GM21360 (cell line): Measurements from ENCODE around the gene ADAP2.
A peak's percentile ranks its signal among the peaks of the same experiment; 100 is the strongest.
"Not testable (repeated sequence)": the region's sequence is repeated elsewhere in the genome, so short reads cannot be mapped to it uniquely, and the experiment has no call there.

Source experiments
- ATAC-seq: cut with Tn5 transposase; IDR thresholded peaks from one replicate; pipeline ENCODE4 v1.9.1; 2021; ENCODE audit warnings: mild to moderate bottlenecking, moderate library complexity; ENCODE audit not compliant: unreplicated experiment

The ADAP2 gene

DNA sequence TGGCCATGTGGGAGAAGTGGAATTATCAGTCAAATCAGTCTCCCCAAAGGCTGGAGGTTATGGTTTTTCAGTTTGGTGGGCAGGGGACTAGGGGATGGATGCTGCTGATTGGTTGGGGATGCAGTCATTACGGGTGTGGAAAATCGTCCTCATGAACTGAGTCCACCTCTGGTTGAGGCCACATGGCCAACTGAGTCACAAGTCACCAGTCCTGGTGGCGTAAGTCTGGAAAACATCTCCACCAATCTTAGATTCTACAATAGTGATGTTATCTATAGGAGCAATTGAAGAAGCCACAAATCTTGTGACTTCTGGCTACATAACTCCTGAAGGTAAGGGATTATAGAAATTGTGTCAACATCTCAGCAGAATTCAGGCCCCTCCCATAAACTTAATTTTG is 43.9 kb downstream of the ADAP2 start:
- ATAC-seq, result no peak

DNA sequence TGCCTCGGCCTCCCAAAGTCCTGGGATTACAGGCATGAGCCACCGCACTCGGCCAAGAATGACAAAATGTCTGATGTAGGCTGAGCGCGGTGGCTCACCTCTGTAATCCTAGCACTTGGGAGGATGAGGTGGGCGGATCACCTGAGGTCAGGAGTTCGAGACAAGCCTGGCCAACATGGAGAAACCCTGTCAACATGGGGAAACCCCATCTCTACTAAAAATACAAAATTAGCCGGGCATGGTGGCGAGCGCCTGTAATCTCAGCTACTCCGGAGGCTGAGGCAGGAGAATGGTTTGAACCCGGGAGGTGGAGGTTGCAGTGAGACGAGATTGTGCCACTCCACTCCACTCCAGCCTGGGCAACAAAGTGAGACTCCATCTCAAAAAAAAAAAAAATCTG is 46.2 kb downstream of the ADAP2 start:
- not testable (repeated sequence) for ATAC-seq

DNA sequence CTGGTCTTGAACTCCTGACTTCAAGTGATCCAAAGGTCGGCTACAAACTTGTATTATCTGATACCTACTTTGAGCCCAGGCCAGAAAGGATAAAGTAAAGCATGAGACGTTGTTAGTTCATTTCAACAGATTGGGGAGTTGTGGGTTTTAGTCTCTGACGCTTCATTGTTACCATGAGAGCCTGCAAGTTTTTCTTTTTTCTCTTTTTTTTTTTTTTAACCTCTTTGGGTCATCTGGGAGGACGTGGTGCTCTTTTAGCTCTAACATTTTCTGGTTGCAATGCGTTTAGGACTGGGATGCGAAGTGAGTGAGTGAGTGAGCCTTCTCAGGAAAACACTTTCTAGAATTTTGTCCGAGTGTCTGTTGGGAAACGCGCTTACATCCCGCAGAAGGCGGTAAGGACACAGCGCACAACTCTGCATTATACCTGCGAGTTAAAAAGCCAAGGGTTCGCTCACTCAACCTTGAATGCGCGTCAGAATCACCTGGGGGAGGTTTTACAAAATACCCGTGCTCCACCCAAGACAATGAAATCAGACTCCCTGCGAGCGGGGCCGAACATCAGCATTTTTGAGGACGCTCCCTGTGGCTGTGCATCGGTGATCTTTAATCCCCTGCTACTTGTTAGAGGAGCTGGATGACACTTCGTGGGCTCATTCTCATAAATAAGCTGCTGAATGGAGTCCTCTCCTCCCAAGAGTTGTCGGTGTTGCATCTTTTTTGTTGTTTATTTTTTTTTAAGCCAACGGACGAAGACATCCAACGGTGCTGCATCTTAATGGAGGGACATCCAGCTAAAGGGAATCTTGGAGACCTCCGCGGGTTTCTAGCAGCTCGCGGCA is 48.5 kb downstream of the ADAP2 start:
- no peak for ATAC-seq

DNA sequence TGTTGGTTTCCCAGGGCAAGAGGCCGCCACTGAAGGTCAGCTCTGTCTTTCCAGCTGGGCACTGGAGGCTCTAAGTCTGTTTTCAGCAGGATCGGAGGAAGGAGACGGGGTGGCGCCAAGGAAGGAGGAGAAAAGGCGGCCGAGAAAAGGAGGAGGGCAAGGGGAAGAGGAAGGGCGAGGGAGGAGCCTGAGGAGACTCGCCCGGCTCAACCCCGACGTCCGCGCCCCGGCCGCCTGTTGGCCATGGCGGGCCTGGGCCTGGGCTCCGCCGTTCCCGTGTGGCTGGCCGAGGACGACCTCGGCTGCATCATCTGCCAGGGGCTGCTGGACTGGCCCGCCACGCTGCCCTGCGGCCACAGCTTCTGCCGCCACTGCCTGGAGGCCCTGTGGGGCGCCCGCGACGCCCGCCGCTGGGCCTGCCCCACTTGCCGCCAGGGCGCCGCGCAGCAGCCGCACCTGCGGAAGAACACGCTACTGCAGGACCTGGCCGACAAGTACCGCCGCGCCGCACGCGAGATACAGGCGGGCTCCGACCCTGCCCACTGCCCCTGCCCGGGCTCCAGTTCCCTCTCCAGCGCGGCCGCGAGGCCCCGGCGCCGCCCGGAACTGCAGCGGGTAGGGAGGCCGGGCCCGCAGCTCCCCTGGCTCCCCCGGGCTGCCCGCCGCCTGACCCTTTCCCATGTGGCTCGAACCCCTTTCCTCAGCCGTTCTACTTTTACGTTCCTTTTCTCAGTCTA is 49.3 kb downstream of the ADAP2 start, which contains the start of gene RNF135:
RNF135 (plus strand) TSS at position 209 of the 737 bp plus-strand sequence; CDS start at position 244, 35 bp downstream.
- ATAC-seq, result peak; percentile 46

DNA sequence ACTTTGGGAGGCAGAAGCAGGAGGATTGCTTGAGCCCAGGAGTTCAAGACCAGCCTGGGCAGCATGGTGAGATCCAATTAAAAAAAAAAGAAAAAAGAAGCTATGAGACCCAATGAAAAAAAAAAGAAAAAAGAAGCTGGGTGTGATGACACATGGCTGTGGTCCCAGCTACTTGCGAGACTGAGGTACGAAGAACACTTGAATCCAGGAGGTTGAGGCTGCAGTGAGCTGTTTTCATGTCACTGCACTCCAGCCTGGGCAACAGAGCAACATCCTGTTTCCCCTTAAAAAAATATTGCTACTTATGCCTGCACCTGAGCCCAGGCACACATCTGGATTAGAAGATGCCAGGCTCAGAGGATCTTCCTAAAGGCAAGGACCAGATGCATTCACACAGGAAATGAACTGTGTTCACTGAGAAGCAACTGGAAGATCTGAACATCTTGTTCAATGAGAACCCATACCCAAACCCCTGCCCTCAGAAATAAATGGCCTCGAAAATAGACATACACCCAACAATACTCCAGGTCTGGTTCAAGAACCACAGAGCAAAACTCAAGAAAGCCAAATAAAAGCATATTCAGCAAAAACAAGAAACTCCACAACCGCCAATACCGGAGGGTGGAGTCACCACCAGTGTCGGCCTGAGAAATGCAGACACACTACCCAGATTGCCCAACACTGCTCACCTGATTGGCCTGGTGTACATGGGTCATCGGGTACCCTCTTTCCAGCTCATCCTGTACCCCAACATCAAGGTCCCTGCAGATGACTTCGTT is 53.5 kb downstream of the ADAP2 start:
- no peak for ATAC-seq

DNA sequence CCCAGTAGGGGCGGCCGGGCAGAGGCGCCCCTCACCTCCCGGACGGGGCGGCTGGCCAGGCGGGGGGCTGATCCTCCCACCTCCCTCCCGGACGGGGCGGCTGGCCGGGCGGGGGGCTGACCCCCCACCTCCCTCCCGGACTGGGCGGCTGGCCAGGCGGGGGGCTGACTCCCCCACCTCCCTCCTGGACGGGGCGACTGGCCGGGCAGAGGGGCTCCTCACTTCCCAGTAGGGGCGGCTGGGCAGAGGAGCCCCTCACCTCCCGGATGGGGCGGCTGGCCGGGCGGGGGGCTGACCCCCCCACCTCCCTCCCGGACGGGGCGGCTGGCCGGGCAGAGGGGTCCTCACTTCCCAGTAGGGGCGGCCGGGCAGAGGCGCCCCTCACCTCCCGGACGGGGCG is 58.2 kb downstream of the ADAP2 start:
- ATAC-seq, result not testable (repeated sequence)

DNA sequence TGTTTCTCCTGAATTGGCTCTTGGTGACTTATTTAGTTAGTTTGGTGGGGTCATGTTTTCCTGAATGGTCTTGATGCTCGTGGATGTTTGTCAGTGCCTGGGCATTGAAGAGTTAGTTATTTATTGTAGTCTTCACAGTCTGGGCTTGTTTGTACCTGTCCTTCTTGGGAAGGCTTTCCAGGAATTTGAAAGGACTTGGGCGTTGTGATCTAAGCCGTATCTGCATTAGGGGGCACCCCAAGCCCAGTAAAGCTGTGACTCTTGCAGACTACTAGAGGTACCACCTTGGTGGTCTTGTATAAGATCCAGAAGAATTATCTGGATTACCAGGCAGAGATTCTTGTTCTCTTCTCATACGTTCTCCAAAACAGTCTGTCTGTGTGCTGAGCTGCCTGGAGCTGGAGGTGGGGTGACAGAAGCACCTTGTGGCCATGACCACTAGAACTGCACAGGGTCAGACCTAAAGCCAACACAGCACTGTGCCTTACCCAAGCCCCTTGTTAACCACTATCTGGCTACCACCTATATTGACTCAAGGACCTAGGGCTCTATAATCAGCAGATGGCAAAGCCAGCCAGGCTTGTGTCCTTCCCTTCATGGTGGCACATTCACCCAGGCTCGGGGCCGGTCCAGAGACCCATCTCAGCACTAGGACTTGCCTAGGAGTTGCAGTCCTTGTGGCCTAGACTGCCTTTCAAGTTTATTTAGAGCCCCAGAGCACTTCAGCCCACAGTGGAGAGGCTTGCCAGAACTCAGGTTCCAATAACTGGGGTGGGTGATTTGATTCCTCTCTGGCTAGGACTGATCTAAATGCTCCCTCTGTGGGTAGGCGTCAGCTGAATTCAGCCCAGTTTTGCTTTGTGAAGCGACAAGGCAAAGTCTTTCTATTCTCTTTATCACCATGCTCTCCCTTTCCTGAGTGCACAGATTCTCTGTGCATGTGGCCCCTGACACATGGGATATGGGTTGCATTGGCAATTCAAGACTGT is 60.1 kb downstream of the ADAP2 start:
- no peak for ATAC-seq

DNA sequence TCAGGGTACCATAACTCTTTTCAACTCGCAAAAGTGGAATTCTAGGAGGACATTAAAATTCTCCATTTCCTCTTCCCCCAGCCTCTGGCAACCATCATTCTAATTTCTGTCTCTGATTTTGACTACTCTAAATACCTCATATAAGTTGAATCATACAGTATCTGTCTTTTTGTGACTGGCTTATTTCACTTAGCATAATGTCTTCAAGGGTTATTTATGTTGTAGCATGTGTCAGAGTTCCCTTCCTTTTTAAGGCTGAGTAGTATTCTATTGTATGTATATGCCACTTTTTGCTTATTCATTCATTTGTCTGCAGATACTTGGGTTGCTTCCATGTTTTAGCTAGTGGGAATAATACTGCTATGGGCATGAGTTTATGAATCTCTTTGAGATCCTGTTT is 61.1 kb downstream of the ADAP2 start:
- no peak for ATAC-seq

DNA sequence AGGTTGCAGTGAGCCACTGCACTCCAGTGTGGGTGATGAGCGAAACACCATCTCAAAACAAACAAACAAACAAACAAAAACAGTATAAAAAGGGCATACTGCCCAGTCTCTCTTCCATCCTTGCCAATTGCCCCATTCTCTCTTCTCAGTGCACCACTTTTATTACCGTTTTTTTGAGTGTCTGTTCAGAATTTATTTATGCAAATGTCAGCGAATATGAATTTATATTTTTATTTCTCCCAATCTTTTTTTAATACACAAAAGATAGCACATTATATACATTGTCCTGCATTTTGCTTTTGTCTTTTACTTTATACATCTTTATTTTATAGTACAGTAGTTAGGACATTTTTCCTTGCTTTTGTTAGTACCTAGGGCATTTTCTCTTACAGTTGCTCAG is 68.7 kb downstream of the ADAP2 start:
- no peak for ATAC-seq

DNA sequence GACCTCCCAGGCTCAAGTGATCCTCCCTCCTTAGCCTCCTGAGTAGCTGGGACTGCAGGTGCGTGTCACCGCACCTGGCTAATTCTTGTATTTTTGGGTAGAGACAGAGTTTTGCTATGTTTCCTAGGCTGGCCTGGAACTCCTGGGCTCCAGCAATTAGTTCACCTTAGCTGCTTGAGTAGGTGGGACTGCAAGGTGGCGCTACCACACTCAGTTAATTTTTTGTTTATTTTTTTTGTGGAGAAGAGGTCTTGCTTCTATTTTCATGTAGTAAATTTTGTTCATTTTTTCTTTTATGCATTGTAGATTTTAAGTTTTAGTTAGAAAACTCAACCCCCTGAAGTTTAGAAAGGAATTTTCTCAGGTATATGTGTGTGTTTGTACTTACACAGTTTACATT is 70.8 kb downstream of the ADAP2 start:
- ATAC-seq, result no peak

DNA sequence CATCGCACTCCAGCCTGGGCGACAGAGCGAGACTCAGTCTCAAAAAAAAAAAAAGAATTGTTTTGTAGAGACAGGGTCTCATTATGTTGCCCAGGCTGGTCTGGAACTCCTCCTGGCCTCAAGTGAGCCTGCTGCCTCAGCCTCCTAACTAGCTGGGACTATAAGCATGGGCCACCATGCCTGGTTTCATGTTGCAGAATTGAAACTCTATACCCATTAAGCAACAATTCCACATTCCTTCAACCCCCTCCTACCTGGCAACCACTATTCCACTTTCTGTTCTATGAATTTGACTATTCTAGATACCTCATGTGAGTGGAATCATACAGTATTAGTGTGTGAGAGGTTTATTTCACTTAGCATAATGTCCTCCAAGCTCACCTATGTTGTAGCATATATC is 73.6 kb downstream of the ADAP2 start:
- ATAC-seq, result no peak

DNA sequence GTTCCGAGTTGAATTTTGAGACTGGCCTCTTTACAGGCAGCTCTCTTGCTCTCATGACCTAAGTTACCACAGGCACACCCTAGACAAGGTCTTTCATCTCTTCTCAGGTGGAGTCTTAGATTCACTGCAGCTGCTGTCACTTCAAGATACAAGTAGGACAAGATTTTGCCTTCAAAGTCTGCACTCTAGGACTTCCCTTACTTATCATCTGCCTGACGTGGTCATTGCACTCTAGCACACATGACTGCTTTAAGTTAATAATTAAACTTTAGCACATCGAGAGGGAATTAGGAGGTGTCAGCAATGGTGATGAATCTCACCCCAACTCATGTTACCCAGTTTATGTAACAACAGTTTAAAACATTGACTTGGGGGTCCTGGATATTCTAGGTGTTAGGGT is 74.7 kb downstream of the ADAP2 start:
- no peak for ATAC-seq

DNA sequence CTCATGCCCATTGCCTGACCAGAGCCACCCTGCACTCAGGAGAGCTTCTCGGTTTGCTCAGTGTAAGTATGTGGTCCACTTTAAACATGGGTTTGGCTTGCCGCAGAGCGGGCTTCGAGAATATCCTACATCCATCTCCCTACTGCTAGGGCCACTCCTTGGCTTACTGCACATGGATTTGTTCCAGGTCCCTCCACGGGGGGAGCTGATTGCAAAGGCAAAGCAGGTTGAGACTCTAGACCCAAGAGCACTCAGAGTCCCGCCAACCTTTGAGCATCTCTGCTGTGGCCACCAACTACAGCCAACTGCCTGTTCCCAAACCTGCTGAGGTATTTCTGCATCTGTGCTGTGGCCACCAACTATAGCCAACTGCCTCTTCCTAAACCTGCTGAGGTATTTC is 75.5 kb downstream of the ADAP2 start:
- no peak for ATAC-seq

DNA sequence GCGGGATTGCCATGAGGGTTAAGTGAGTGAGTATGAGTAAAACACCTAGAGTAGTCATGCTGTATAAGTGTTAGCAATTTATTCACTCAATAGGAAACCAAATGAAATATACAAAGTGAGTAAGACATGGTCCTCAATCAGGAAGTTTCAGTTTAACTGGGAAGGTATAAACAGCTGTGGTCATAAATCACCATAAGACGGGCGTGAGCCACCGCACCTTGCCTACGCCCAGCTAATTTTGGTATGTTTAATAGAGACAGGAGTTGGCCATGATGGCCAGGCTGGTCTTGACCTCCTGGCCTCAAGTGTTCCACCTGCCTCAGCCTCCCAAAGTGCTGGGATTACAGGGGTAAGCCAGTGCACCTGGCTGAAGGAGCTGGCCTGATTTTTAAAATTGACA is 76.1 kb downstream of the ADAP2 start:
- no peak for ATAC-seq

DNA sequence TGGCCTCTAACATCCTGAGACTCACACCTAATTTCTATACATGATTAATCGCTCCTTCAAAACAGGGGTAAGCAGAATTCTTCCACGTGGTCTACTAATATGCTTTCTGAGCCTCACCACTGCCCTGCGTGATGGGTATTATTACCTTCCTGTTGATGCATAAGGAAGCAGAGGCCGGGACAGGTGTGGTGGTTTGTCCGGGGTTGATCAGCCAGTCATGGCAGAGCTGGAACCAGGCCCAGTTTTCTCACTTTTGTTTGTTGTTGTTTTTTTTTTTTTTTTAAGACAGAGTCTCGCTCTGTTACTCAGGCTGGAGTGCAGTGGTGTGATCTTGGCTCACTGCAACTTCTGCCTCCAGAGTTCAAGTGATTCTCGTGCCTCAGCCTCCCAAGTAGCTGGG is 80.3 kb downstream of the ADAP2 start:
- ATAC-seq, result no peak

DNA sequence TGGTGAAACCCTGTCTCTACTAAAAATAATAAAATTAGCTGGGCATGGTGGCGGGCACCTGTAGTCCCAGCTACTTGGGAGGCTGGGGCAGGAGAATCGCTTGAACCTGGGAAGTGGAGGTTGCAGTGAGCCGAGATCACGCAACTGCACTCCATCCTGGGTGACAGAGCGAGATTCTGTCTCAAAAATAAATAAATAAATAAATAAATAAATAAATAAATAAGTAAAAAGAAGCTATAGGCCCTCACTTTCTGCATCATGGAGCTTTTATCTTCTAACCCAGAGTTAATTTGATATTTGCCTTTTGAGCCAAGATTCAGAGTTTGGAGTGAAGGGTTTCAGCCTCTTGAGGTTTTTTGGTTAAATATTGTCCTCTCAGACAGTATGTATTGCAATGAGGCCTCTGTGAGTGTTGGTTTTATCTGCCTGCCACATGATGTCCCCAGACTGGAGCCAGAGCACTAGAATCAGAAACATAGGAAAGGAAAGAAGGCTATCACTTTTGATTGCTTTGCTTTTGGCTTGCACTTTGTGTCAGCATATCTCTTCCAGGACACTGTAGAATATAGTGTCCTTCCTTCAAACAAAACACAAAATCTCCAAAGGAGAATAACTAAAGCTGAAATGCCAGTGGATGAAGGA is 81.6 kb downstream of the ADAP2 start:
- ATAC-seq, result no peak

DNA sequence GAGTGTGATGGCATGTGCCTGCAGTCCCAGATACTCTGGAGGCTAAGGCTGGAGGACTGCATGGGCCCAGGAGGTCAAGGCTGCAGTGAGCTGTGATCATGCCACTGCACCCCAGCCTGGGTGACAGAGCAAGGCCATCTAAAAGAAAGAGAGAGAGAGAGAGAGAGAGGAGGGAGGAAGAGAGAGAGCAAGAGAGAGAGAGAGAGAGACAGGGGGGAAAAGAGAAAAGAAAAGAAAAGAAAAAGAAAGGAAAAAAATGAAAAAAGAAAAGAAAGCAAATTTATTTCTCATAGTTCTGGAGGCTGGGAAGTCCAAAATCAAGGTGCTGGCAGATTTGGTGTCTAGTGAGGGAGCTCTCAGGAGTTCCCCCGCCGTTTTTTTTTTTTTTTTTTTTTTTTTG is 82.4 kb downstream of the ADAP2 start:
- ATAC-seq, result no peak

DNA sequence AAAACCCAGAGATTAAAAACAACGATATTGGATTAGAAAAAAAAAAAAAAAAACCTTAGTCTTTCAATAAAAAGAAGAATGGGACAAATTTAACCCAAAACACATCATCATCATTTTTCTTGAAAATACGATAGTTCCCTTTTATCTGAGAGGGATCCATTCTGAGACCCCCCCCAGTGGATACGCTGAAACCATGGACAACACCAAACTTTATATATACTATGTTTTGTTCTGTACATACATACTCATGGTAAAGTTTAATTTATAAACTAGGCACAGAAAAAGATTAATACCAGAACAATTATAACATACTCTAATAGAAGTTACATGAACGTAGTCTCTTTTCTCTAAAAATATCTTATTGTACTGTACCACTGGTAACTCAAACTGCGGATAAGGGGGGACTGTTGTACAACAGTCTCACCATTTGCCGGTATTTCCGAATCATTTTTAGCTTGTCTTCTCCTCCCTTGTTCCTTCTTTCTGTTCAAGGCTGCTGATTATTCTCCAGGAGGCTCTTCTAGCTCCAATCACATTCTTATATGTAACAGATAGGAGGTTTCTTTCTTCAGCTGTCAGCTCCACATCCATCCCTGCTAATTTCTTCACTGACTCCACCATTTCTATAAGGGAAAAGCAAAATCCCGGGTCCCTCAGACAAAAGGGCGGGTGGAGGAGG is 86.1 kb downstream of the ADAP2 start:
- ATAC-seq, result no peak

DNA sequence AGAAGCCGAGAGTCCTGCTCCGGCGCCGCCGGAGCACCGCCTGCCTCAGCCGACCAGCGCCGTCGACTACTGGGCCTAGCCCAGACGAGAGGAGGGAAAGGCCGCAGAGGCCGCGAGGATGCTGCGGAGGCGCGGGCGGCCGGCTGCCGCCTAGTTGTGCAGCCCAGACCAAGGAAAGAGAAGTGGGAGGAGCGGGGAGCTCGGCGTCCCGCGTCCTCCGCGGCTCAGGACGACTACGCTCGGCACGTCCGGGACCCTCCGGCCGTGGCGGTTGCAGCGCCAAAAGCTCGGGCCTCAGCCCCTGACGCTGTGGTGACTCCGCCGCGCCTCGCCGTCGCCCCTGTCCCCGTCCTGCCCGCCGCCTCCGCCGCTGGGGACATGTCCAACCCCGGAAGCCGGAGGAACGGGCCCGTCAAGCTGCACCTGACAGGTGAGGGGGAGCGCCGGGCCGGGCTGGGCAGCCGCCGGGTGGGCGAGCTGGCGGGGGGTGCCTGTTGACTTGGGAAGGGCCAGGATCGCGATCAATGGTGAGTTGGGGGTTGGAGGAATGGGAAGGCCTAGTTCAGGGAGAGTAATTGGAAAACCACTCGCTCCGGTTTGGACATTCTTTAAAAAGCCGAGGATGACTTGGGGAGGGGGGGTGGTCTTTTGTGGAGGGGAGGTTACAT is 86.8 kb downstream of the ADAP2 start:
- peak; percentile 55 for ATAC-seq
